SK-N-SH (cell line): Measurements from ENCODE around the gene CCR8.

Experiments
- MXI1 ChIP-seq: IDR thresholded peaks from 2 replicates; pipeline ENCODE4 v1.6.1; 2012; ENCODE audit warnings: mild to moderate bottlenecking, low read depth, low read length, improper control_type of control experiment
- TAF1 ChIP-seq: IDR thresholded peaks from 2 replicates; pipeline ENCODE4 v1.6.1; 2012; ENCODE audit warnings: low read depth, mild to moderate bottlenecking, low read length, moderate library complexity, borderline replicate concordance
- TF ChIP-seq, protein P1 (sequence below): fragments of 200-600 bp; sonication (generic); IDR thresholded peaks from 2 replicates; pipeline ENCODE4 v1.6.1; 2017; ENCODE audit warnings: antibody characterized with exemption, mild to moderate bottlenecking, moderate library complexity
- TF ChIP-seq, protein P2 (sequence below): IDR thresholded peaks from 2 replicates; pipeline ENCODE4 v1.4.0; 2012; ENCODE audit warnings: low read depth, borderline replicate concordance

DNA sequence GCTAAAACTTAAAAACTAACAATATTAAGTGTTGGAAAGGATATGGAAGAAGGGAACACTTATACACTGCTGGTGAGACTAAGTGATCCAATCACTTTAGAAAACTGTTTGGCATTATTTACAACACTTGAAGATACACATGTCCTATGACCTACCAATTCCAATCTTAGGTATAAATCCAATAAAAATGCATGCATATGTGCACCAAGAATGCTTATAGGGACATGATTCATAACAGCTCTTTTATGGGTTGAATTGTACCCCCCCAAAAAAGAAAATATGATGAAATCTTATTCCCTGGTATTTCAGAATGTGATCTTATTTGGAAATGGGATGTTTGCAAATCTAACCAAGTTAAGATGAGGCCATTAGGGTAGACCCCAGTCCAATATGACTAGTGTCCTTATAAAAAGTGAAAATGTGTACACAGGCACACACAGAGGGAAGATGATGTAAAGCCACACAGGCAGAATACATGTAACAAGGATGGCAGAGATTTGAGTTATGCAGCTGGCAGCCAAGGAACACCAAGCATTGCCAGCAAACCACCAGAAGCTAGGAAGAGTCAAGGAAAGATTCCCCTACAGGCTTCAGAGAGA, 15.3 kb downstream of the CCR8 start:
- TF ChIP-seq, protein P1, sequence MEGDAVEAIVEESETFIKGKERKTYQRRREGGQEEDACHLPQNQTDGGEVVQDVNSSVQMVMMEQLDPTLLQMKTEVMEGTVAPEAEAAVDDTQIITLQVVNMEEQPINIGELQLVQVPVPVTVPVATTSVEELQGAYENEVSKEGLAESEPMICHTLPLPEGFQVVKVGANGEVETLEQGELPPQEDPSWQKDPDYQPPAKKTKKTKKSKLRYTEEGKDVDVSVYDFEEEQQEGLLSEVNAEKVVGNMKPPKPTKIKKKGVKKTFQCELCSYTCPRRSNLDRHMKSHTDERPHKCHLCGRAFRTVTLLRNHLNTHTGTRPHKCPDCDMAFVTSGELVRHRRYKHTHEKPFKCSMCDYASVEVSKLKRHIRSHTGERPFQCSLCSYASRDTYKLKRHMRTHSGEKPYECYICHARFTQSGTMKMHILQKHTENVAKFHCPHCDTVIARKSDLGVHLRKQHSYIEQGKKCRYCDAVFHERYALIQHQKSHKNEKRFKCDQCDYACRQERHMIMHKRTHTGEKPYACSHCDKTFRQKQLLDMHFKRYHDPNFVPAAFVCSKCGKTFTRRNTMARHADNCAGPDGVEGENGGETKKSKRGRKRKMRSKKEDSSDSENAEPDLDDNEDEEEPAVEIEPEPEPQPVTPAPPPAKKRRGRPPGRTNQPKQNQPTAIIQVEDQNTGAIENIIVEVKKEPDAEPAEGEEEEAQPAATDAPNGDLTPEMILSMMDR: no peak
- TF ChIP-seq MXI1 (no peak), TAF1 (no peak)
- TF ChIP-seq, protein P2, sequence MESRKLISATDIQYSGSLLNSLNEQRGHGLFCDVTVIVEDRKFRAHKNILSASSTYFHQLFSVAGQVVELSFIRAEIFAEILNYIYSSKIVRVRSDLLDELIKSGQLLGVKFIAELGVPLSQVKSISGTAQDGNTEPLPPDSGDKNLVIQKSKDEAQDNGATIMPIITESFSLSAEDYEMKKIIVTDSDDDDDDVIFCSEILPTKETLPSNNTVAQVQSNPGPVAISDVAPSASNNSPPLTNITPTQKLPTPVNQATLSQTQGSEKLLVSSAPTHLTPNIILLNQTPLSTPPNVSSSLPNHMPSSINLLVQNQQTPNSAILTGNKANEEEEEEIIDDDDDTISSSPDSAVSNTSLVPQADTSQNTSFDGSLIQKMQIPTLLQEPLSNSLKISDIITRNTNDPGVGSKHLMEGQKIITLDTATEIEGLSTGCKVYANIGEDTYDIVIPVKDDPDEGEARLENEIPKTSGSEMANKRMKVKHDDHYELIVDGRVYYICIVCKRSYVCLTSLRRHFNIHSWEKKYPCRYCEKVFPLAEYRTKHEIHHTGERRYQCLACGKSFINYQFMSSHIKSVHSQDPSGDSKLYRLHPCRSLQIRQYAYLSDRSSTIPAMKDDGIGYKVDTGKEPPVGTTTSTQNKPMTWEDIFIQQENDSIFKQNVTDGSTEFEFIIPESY: no peak
